Measurements from ENCODE around the gene MNS1. TPM values are rescaled to one million over a fixed set of nuclear protein-coding genes. Genes with fewer than 3 reads are reported as not detected.

Gene MNS1
- total and polyA plus RNA-seq, 2 experiments from 2014 or later: 2.9 to 16.9 TPM

DNA sequence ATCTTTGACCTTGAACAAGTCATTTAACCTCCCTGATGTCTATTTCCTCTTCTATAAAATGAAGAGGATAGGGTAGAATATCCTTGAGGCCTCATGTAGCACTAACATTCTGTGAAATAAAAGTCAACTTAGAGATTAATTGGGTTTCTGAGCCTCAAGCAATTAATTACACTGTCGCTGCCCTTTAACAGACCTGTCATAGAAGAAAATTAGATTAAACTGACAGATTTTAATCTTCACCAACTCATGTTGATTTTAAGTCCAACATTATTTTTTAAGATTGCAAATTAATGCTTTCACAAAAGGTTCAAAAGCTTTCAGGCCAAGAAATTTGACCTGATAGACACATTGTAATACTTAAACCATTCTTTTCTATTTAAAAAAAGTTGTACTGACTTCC lies 8.1 kb upstream of the MNS1 start:
- ATAC-seq (no peak), DNase-seq (ENCODE audit: low spot score) (no peak)
- no peak overlapping the region for H3K27ac Mint-ChIP-seq
- H3K9me2 ChIP-seq (ENCODE audit: insufficient read depth): no peaks in the 10 kb centered on the region
- H3K4me1 ChIP-seq (ENCODE audit: insufficient read depth): no peaks in the 10 kb centered on the region
- no peaks in the 10 kb centered on the region for H3K9me3 Mint-ChIP-seq
- H2AFZ ChIP-seq: no peak overlapping the region
- H3K4me1 Mint-ChIP-seq: no peaks in the 10 kb centered on the region
- no peaks in the 10 kb centered on the region for H4K20me1 ChIP-seq (replicated peaks; ENCODE audit: insufficient read depth)
- H3K36me3 ChIP-seq (ENCODE audit: insufficient read depth): no peaks in the 10 kb centered on the region
- H3K4me3 ChIP-seq: no peak overlapping the region
- no peak overlapping the region for H3K4me3 Mint-ChIP-seq
- H3F3A ChIP-seq (replicated peaks; ENCODE audit: low read depth): no peaks in the 10 kb centered on the region
- no peaks in the 10 kb centered on the region for H3K27me3 ChIP-seq (ENCODE audit: insufficient read depth)
- no peaks in the 10 kb centered on the region for H3K27me3 Mint-ChIP-seq (ENCODE audit: insufficient read depth, low read depth, poor library complexity)
- H3K27ac ChIP-seq (ENCODE audit: low read depth): no peak overlapping the region
- no peaks in the 10 kb centered on the region for H3K36me3 Mint-ChIP-seq (ENCODE audit: low read depth)
- TF ChIP-seq STAT1 (IDR thresholded peaks at IDR 0.05; ENCODE audit: unreplicated experiment): no peak
- no peak for TF ChIP-seq EZH2phosphoT487 (IDR thresholded peaks at IDR 0.05; ENCODE audit: unreplicated experiment)
- TF ChIP-seq JUNB (IDR thresholded peaks at IDR 0.05; ENCODE audit: unreplicated experiment): no peak
- TF ChIP-seq, protein P1, sequence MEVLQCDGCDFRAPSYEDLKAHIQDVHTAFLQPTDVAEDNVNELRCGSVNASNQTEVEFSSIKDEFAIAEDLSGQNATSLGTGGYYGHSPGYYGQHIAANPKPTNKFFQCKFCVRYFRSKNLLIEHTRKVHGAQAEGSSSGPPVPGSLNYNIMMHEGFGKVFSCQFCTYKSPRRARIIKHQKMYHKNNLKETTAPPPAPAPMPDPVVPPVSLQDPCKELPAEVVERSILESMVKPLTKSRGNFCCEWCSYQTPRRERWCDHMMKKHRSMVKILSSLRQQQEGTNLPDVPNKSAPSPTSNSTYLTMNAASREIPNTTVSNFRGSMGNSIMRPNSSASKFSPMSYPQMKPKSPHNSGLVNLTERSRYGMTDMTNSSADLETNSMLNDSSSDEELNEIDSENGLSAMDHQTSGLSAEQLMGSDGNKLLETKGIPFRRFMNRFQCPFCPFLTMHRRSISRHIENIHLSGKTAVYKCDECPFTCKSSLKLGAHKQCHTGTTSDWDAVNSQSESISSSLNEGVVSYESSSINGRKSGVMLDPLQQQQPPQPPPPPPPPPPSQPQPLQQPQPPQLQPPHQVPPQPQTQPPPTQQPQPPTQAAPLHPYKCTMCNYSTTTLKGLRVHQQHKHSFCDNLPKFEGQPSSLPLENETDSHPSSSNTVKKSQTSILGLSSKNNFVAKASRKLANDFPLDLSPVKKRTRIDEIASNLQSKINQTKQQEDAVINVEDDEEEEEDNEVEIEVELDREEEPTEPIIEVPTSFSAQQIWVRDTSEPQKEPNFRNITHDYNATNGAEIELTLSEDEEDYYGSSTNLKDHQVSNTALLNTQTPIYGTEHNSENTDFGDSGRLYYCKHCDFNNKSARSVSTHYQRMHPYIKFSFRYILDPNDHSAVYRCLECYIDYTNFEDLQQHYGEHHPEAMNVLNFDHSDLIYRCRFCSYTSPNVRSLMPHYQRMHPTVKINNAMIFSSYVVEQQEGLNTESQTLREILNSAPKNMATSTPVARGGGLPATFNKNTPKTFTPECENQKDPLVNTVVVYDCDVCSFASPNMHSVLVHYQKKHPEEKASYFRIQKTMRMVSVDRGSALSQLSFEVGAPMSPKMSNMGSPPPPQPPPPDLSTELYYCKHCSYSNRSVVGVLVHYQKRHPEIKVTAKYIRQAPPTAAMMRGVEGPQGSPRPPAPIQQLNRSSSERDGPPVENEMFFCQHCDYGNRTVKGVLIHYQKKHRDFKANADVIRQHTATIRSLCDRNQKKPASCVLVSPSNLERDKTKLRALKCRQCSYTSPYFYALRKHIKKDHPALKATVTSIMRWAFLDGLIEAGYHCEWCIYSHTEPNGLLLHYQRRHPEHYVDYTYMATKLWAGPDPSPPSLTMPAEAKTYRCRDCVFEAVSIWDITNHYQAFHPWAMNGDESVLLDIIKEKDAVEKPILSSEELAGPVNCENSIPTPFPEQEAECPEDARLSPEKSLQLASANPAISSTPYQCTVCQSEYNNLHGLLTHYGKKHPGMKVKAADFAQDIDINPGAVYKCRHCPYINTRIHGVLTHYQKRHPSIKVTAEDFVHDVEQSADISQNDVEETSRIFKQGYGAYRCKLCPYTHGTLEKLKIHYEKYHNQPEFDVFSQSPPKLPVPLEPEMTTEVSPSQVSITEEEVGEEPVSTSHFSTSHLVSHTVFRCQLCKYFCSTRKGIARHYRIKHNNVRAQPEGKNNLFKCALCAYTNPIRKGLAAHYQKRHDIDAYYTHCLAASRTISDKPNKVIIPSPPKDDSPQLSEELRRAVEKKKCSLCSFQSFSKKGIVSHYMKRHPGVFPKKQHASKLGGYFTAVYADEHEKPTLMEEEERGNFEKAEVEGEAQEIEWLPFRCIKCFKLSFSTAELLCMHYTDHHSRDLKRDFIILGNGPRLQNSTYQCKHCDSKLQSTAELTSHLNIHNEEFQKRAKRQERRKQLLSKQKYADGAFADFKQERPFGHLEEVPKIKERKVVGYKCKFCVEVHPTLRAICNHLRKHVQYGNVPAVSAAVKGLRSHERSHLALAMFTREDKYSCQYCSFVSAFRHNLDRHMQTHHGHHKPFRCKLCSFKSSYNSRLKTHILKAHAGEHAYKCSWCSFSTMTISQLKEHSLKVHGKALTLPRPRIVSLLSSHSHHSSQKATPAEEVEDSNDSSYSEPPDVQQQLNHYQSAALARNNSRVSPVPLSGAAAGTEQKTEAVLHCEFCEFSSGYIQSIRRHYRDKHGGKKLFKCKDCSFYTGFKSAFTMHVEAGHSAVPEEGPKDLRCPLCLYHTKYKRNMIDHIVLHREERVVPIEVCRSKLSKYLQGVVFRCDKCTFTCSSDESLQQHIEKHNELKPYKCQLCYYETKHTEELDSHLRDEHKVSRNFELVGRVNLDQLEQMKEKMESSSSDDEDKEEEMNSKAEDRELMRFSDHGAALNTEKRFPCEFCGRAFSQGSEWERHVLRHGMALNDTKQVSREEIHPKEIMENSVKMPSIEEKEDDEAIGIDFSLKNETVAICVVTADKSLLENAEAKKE (CRISPR knock-in tag; IDR thresholded peaks at IDR 0.05): no peak
- no peak for TF ChIP-seq CTCF (conservative IDR thresholded peaks at IDR 0.05; ENCODE audit: low read depth in 2 of 2)
- no peak for TF ChIP-seq REST (IDR thresholded peaks at IDR 0.05; ENCODE audit: unreplicated experiment)
- no peak for TF ChIP-seq NANOG (IDR thresholded peaks at IDR 0.05; ENCODE audit: borderline replicate concordance)
- TF ChIP-seq EZH2 (IDR thresholded peaks at IDR 0.05; ENCODE audit: low read depth, unreplicated experiment): no peak
- TF ChIP-seq, protein P2, sequence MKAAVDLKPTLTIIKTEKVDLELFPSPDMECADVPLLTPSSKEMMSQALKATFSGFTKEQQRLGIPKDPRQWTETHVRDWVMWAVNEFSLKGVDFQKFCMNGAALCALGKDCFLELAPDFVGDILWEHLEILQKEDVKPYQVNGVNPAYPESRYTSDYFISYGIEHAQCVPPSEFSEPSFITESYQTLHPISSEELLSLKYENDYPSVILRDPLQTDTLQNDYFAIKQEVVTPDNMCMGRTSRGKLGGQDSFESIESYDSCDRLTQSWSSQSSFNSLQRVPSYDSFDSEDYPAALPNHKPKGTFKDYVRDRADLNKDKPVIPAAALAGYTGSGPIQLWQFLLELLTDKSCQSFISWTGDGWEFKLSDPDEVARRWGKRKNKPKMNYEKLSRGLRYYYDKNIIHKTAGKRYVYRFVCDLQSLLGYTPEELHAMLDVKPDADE (IDR thresholded peaks at IDR 0.05): no peak
- no peak for TF ChIP-seq POLR2AphosphoS5 (IDR thresholded peaks at IDR 0.05; ENCODE audit: low read depth)
- no peak for TF ChIP-seq ZNF114 (CRISPR knock-in tag; IDR thresholded peaks at IDR 0.05)
- no peak for TF ChIP-seq ZNF331 (CRISPR knock-in tag; IDR thresholded peaks at IDR 0.05; ENCODE audit: low read depth)
- no peak for TF ChIP-seq CREB1 (CRISPR knock-in tag; IDR thresholded peaks at IDR 0.05; ENCODE audit: low read depth)
- H3K79me2 ChIP-seq (replicated peaks; ENCODE audit: insufficient read depth): no peaks in the 10 kb centered on the region
- no peak overlapping the region for H3K4me2 ChIP-seq

Measured in GM23338 (cell line).